ENCODE results near the gene ATF2.
A peak's percentile ranks its signal among the peaks of the same experiment; 100 is the strongest.

The ATF2 gene, protein sequence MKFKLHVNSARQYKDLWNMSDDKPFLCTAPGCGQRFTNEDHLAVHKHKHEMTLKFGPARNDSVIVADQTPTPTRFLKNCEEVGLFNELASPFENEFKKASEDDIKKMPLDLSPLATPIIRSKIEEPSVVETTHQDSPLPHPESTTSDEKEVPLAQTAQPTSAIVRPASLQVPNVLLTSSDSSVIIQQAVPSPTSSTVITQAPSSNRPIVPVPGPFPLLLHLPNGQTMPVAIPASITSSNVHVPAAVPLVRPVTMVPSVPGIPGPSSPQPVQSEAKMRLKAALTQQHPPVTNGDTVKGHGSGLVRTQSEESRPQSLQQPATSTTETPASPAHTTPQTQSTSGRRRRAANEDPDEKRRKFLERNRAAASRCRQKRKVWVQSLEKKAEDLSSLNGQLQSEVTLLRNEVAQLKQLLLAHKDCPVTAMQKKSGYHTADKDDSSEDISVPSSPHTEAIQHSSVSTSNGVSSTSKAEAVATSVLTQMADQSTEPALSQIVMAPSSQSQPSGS

DNA sequence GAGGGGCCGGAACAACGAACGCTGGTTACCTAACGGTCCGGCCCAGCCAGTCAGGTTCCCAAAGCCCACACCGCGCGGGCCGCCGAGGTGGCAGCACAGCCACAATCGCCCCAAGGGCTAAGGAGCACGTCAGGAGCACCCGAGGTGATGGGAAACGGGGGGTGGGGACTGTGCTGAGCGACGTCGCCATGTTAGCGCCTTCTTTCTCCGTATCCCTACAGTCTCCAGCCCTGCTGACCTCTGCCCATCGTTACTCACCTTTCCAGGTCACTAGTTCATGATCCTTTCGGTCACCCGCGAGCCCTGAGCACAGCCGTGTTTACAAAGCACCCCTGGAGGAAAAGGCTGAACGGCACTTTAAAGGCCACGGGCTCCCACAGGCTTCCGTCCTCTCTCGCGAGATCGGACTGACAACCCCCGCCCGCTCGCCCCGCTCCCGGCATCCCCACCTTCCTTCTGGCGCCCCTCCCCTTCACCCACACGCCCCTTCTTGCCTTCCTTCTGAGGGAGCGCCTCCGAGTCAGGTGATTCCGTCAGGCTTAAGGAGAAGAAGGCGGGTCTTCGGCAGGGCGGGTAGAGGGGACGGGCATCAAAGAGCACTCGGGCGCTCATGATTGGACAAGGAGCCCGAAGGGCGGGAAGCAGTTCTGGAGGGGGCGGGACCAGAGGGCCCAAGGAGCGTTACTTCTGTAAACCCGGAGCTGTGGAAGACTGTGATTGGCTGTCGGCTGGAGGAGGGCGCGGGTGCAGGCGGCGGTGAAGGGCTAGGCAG is at the start of gene ATF2:
Gene ATF2, minus strand, starts transcription at position 412 of the 772 bp plus-strand sequence. CDS start 31,760 bp downstream, outside the sequence.
- DNase-seq (ENCODE audit: low spot score), result peak; percentile 75

DNA sequence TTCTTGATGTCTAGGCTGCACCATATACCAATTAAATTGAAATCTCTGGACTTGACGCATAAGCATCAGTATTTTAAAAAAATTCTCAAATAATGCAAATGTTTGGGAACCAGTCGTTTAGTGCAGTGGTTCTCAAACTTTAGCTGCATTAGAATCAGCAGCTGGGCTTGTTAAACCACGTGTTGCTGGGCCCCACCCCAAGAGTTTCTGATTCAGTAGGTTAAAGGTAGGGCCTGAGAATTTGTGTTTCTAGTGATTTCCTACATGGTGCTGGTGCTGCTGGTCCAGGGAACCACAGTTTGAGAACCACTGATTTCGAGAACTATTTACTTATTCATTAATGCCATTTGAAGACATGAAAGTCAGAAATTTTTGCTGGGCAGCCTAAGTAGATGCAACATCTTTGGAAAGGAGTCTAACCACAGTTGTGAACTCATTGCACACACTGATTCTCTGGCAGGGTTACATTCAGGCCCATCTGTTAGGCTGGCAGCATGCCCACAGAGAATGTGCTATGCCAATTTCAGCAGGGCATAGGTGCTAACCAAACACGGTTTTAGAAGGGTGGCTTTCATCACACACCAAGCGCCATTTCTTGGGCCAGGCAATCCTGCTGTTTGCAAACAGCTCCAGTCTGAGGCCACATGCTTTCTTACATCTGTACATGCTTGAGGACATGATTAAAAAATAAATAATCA is 39.9 kb upstream of the ATF2 start:
- no peak for DNase-seq (ENCODE audit: low spot score)

DNA sequence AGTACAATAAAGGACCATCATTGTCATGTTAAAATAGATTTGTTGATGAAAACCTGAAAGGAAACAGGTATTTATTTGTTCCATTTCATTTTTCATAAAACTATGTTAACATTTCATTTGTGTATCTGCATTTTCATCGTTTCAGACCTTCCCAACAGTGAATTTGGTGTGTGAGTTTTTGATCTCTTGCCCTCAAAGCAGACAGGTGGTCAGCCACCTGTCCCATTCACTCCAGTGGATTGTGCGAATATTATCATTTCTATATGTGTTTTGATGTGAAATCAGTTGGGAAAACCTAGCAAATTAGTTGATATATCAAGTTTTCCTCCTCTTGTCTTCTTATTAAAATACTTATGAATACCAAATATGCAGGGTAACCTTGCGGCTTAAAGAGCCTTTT is 38.9 kb upstream of the ATF2 start:
- no peak for DNase-seq (ENCODE audit: low spot score)

DNA sequence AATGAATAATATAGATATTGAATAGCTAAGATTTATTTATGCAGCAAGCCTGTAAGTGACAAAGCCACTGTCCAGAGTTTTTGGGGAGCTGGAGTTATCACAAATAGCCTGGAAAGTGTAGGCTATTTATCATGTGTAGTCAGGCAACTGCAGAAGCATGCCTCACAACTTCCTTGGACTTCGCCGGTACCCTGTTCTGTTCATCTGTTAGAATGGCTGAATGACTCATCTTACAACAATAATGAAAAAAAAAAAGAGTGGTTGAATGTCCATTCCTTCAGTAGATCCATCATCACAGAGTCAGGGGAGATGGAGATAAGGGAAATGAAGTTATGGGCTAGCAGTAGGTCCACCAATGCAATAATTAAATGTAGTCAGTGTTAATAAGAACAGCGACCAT is 37.5 kb upstream of the ATF2 start:
- no peak for DNase-seq (ENCODE audit: low spot score)

DNA sequence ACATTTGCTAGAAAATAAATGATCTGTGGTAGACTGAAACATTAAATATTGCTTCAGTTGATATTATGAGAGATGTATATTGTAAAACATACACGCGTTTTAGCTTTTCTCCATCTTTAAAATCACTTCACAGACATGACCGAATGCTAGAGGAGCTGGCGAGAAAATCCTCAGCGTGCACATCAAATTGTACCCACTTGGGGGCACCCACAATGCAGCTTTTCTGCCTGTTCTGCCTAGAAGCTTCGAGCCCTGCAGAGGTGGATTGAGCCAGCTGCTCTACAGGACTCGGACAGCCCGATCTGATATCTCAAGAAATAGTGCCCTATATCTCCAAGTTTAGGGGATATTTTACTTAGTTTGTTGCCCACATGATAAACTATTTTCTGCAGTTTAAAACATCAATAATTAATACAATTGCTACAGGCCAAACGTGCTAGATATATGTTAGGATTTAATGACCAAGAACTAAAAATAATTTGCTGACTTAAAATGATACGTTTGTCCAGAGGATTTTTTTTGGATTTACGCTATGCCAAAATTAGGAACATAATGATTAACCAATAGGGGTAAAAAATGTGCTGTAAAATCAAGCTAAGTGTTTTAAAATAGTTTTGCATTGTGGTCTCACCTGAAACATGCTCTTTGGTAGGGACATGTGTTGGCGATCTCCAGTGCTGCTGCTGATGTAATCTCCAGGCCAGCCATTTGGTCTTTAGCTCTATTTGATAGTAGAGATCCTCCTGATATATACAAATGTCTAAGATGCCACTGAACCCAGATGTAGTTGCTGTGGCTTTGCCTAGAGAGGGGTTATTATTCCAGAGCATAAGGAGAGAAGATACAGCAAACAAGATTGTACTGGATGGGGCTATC is 35.9 kb upstream of the ATF2 start:
- DNase-seq (ENCODE audit: low spot score), result peak; percentile 42

DNA sequence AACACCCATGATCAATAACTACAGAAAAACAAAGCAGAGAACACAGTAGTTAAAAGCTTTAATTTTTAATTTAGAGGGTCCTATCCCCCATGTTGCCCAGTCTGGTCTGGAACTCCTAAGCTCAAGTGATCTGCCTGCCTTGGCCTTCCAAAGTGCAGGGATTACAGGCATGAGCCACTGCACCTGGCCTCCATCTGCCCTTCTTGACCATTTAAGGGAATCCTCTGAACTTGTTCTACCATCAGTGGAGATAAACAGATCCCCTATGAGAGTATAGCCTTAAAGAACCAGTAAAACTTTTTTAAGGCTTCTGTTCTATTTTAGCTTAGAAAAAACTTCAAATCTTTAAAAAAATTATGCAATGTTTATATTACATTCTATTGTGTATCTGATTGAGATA is 27.0 kb upstream of the ATF2 start:
- no peak for DNase-seq (ENCODE audit: low spot score)

DNA sequence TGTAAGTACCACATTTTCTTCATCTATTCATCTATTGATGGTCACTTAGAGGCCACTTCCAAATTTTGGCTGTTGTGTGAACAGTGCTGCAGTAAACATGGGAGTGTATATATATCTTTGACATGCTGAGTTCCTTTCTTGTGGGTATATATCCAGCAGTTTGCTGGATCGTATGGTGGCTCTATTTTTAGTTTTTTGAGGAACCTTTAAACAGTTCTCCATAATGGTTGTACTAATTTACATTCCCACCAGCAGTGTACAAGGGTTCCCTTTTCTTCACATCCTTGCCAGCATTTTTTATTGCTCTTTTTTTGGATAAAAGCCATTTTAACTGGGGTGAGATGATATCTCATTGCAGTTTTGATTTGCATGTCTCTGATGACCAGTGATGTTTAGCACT is 20.8 kb upstream of the ATF2 start:
- no peak for DNase-seq (ENCODE audit: low spot score)

DNA sequence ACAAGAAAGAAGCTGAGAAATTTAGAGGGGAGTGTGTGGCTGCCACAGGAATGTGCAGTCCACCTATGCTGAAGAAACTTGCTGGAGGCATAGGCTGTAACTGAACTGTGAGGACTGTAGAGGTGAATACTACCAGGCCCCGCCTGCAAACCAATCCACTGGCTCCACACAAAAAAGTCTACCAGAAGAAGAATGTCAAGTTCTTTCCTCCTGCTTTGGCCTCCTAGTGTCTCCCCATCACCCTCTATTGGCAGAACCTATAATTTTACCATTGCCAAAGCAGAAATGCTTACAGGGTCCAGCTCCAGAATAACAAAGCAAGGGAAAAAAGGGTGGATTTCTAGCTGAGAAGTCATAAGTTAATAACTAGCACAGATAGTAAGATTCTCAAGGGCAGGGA is 19.4 kb upstream of the ATF2 start:
- DNase-seq (ENCODE audit: low spot score), result no peak

DNA sequence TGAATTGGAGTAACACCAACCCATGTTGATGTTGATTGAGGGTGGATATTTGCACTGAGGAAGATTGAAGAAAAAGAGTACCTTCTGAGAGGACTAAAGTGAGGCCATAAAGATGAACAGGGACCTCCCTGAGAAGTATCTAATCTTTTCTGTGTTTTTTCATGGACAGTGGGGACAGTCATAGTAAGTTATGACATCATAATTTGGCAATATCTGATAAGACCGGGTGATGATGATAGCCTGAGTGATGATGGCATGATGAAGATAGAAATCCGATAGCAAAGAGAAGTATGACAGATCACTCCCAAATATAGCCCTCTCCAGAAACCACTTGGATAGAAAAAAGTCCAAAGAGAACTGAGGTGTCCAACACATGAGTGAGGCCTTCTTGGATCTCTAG is 15.7 kb upstream of the ATF2 start:
- DNase-seq (ENCODE audit: low spot score), result no peak

DNA sequence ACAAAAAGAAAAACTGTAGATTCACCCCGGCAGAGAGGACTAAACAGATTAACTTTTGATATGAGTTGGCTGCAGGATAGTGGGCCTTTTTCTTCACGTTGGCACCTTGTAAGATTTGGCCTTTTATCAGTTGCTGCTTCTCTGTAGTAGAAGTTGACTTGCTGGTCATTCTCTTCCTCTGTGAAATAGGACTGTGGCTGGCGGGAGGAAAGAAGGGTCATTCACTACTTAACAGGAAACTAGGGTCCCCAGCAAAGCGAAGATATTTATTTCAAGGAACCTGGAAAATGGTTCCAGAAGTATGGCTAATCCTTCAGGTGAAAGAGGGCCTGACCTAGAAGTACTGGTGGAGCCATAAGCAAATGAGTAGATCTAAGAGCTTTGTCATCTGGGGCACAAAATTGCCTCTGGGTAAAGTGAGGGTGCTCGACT is 13.9 kb upstream of the ATF2 start:
- no peak for DNase-seq (ENCODE audit: low spot score)

DNA sequence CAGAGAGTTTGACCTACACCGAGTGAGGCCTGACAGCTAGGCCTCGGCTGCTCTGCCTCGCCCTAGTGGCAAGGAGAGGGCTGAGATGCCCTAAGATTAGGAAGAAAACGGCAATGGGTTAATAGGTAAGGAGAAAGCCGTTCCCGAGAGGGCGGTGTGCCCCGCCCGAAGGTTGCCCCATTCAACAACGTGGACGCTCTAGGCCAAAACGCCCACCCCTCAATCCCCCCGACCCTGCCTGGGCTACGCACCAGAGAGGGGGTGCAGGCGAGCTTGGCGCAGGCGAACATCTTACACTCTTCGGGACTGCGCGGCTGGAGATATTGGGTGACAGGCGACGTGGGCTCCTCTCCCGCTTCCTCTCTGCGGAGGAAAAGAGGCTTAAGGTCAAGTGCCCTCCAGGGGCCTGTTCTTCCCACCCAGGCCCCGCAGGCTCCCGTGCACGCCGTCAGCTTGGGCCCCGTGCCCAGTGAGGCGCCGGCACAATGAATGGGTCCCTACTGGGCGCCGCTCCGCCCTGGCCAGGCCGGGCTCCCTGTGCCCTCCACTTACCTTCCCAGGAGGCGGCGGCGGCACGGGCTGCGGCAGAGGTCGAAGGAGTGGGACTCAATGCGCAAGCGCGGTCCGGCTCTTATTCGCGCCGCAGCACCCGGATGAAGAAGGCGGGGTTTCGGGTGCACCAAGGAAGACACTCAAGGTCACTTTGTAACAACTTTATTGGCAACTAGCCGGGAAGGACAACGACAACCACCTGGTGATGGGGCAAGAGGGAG is 13.3 kb upstream of the ATF2 start, which contains the start of gene ATP5MC3:
Gene ATP5MC3, minus strand, starts transcription at position 607 of the 773 bp plus-strand sequence. Its CDS starts 317 bp downstream, at position 290.
- DNase-seq (ENCODE audit: low spot score), result peak; percentile 76

DNA sequence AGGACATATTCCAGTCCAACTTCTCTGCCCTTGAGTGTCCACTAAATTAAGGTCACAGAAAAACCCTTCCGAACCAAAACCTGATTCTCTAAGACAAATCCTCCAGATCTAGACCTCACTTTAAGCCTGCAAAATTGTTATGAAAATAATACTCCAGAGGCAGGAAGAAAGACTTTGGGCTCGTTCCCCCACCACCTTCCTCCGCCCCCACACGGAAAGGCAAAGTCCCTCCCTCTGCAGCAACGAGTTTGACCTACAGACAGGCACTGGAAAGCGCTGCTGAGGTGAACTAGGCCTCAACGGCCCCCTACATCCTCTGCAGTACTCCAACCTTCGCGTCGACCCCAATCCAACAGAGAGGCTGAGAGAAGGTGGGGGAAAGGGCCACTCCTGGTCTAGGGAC is 12.7 kb upstream of the ATF2 start:
- peak; percentile 27 for DNase-seq (ENCODE audit: low spot score)

DNA sequence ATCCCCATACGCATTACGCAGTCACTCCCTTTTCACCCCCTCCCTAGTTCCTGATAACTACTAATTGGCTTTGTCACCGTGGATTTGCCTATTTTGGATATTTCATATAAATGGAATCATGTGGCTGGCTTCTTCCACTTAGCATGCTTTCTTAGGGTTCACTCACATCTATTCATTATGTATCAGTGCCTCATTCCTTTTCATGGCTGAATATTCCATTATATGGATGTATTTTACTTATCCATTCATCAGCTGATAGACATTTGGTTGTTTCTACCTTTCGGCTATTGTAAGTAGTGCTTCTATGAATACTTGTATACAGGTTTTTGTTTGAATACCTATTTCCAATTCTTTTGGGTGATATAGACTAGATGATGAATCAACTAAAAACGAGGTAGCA is 8.6 kb upstream of the ATF2 start:
- DNase-seq (ENCODE audit: low spot score), result no peak

DNA sequence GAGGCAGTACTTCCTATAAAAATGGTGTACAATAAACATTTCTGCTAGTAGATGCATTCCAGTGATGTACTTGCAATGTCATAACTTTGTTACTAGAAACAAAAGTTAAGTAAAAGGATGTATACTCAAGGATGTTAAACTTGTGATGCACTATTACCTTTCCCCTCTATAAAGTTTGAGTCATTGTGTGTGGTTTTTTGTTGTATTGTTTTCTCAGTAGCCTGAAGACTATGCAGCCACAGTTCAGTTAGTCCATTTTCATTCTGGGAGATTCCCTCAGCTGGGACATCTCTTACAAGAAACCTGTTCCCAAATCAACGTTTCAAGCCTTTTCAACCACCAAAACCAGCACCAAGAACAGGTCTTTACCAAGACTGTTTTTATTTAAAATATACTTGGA is 7.9 kb upstream of the ATF2 start:
- DNase-seq (ENCODE audit: low spot score), result no peak

DNA sequence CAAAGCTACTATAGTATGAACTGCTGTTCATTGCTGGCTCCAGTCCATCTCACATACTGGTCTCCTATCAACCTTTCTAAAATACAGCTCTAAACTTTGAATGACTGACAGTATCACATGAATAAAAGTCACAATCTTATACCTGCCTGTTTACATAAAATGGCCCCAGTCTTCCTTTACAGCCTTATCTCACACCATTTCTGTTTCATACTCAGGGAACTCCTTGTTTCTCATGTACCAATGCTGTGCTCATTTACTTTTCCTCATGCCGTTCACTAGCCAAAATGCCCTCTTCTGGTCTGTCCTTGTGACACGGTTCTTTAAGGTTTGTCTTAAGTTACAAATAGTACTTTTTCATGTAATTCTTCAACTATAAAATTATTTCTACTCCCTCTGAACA is 7.3 kb upstream of the ATF2 start:
- no peak for DNase-seq (ENCODE audit: low spot score)

DNA sequence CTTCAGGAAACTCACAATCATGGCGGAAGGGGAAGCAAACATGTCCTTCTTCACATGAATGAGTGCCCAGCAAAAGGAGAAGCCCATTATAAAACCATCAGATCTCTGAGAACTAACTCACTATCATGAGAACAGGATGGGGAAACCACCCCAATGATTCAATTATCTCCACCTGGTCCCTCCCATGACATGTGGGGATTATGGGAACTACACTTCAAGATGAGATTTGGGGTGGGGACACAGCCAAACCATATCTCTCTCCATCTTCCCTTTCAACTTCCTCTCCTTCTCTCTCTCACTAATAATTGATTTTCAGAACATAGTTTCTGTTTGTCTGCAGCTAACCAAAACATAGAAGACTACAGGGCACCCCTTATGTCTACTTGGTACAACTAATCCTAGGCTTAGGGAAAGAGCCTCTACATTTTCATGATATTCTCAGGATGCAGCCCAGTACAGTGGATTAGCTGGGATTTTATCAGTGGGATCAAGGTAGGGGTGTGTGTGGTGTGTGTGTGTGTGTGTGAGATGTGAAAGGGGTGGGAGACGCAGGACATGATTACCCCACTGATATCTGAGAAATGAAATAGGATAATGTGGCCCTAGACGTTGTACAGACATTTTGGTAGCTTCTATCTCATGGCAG is 2.8 kb upstream of the ATF2 start:
- DNase-seq (ENCODE audit: low spot score), result no peak

DNA sequence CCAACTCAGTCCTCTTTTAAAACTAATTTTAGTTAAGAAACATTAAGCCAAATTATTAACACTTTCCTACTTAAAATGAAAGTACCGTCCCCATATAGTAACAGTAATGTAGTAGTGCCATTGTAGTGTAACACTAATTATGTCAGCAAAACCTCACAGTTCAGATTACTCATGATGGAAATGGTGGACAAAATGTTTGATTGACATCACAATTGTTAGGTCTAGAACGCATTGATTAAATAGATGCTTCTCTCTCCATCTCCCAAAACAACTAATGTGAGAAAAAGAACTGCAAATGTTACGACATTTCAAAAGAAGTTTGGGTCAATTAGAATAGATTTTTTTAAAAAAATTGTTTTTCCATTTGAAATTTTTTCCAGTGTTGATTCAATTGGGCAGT is 1.2 kb upstream of the ATF2 start:
- DNase-seq (ENCODE audit: low spot score), result no peak

DNA sequence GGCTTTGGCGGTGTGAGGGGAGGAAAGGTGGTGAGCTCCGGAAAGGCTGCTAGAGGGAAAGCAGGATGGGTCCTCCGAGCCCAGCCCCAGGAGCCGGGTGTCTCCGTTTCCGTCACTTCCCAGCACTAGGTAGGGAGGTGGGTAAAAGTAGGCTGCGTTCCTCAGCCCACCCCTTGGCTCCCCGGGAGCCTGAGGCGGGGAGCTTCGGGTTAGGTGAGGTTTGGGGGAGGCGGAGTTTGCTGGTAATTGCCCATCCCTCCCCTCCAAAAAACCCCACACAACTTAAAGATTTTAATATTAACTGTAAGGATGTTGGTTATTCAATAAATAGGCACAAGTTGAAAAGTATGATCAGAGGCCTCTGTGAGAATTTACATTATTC is 552 bp upstream of the ATF2 start:
- DNase-seq (ENCODE audit: low spot score), result no peak

DNA sequence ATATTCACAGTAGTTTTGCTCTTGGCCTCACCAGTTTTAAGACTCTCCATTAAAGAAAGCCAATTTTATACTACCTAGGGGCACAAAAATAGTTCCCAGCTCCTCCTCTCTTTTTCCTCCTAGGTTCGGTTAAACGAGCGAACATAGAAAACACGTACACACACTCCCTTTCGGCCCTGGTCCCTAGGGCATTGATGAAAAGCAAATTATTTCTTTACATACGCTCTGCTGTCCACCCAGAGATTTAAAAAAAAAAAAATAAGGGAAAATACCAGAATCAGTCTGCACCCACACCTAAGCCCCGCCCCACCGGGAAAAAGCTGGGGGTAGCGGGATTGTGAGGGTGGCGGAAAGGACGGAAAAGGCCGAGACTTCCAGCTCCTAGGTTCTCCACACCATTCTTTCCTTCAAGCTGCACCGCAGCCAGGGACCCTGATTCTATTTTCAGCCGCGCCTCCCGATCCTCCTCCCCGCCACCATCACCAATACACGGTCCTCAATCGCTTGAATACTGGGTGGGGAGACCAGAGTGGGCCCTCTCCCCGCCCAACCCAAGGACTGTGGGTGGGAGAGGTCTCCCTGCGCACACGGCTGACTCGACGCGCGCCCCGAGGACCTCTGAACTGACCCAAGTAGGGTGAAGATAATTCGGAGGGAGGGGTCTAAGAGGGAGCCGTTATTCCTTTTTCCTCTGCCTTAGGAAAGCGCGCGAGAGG is 769 bp downstream of the ATF2 start:
- DNase-seq (ENCODE audit: low spot score), result peak; percentile 23

All from HuH-7.5 (cell line).